Neural cell (in vitro differentiated cells): ENCODE data around the gene IFFO2.

ENCODE experiments used
- CTCF ChIP-seq: fragments of 450-650 bp; IDR thresholded peaks from 2 replicates; pipeline ENCODE4 v1.5.1; 2014; ENCODE audit warnings: antibody characterized with exemption, mild to moderate bottlenecking, moderate library complexity; ENCODE audit not compliant: poor library complexity, severe bottlenecking
- EP300 ChIP-seq: fragments of 450-650 bp; conservative IDR thresholded peaks from 2 replicates; pipeline ENCODE4 v1.6.1; 2014; ENCODE audit warnings: antibody characterized with exemption, mild to moderate bottlenecking, moderate library complexity; ENCODE audit not compliant: poor library complexity, severe bottlenecking
- EZH2 ChIP-seq: fragments of 200-600, 300-800 bp; shearing (Covaris generic), sonication (generic); IDR thresholded peaks from 2 replicates; pipeline ENCODE4 v1.6.1; 2014; ENCODE audit warnings: antibody characterized with exemption, low read length, borderline replicate concordance, mild to moderate bottlenecking; ENCODE audit not compliant: insufficient read depth, poor library complexity, severe bottlenecking
- MXI1 ChIP-seq: fragments of 450-650 bp; conservative IDR thresholded peaks from 2 replicates; pipeline ENCODE4 v1.6.1; 2014; ENCODE audit warnings: antibody characterized with exemption, mild to moderate bottlenecking; ENCODE audit not compliant: poor library complexity, severe bottlenecking
- POLR2AphosphoS5 ChIP-seq: IDR thresholded peaks from 2 replicates; pipeline ENCODE4 v1.6.1; 2012
- RAD21 ChIP-seq: fragments of 450-650 bp; conservative IDR thresholded peaks from 2 replicates; pipeline ENCODE4 v1.6.1; 2014; ENCODE audit warnings: antibody characterized with exemption, mild to moderate bottlenecking, moderate library complexity
- SMC3 ChIP-seq: fragments of 450-650 bp; conservative IDR thresholded peaks from 2 replicates; pipeline ENCODE4 v1.6.1; 2014; ENCODE audit warnings: antibody characterized with exemption, mild to moderate bottlenecking, moderate library complexity; ENCODE audit not compliant: poor library complexity
- TAF1 ChIP-seq: IDR thresholded peaks from 2 replicates; pipeline ENCODE4 v1.6.1; 2012; ENCODE audit warnings: low read depth
- TF ChIP-seq, protein P1 (sequence below): IDR thresholded peaks from 2 replicates; pipeline ENCODE4 v1.6.1; 2012; ENCODE audit warnings: borderline replicate concordance

GRCh38 chr1:18879215-18879790 lies 77.2 kb downstream of the IFFO2 start:
- no peak for TF ChIP-seq TAF1
- TF ChIP-seq CTCF = no peak
- TF ChIP-seq RAD21 = no peak
- no peak for TF ChIP-seq POLR2AphosphoS5
- no peak for TF ChIP-seq EP300
- no peak for TF ChIP-seq EZH2
- TF ChIP-seq, protein P1, sequence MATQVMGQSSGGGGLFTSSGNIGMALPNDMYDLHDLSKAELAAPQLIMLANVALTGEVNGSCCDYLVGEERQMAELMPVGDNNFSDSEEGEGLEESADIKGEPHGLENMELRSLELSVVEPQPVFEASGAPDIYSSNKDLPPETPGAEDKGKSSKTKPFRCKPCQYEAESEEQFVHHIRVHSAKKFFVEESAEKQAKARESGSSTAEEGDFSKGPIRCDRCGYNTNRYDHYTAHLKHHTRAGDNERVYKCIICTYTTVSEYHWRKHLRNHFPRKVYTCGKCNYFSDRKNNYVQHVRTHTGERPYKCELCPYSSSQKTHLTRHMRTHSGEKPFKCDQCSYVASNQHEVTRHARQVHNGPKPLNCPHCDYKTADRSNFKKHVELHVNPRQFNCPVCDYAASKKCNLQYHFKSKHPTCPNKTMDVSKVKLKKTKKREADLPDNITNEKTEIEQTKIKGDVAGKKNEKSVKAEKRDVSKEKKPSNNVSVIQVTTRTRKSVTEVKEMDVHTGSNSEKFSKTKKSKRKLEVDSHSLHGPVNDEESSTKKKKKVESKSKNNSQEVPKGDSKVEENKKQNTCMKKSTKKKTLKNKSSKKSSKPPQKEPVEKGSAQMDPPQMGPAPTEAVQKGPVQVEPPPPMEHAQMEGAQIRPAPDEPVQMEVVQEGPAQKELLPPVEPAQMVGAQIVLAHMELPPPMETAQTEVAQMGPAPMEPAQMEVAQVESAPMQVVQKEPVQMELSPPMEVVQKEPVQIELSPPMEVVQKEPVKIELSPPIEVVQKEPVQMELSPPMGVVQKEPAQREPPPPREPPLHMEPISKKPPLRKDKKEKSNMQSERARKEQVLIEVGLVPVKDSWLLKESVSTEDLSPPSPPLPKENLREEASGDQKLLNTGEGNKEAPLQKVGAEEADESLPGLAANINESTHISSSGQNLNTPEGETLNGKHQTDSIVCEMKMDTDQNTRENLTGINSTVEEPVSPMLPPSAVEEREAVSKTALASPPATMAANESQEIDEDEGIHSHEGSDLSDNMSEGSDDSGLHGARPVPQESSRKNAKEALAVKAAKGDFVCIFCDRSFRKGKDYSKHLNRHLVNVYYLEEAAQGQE = no peak
- no peak for TF ChIP-seq SMC3
- no peak for TF ChIP-seq MXI1
